ENCODE results near the gene ASB18. TPM values are rescaled to one million over a fixed set of nuclear protein-coding genes. Genes with fewer than 3 reads are reported as not detected.

Gene ASB18
- total RNA-seq, 2 experiments from 2014 or later: not detected

DNA sequence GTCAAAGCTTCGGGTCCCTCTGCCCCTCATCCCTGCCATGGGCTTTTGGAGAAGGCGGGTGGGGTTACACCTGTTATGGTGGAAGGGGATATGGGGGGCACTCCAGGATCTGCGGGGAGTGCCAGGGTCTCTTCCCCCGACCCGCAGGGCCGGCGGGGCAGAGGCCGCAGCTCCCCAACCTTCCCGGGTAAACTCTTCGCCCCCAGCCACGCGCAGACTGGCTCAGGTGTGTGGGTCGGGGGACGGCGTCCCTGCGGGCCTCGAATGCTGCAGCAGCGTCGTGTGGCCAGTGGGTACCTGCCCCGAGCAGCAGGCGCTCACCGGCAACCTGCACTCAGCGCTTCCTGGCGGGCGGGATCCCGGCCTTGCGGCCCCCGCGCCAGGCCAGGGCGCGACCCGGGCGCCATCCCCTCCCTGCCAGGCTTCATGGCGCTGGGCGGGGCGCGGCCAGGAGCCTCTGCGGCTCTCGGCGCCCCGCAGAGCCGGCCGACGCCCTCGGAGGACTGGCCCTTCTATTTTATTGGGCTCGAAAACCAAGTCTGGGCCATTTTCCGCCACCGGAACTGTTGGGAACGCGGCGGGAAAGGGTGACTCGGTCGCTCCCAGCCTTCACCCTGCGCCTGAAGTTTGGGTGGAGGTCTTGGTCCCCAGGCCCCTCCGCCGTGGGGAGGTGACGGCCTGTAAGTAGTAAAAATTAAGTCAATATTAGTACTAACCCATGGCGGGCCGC lies 100.6 kb downstream of the ASB18 start:
- DNase-seq (no peak), ATAC-seq (no peak)
- CTCF ChIA-PET: interaction anchor here (2.4 kb wide), 1 partner anchor 14 kb away, joined by 9 read pairs; no protein-coding TSS in a partner anchor
- H3K4me1 Mint-ChIP-seq: peaks cover 11% of the 10 kb centered on the region
- H3K36me3 Mint-ChIP-seq (ENCODE audit: low read depth): no peaks in the 10 kb centered on the region
- H3K27ac Mint-ChIP-seq: no peak overlapping the region
- no peaks in the 10 kb centered on the region for H3K9me3 Mint-ChIP-seq (ENCODE audit: low read depth)
- intact Hi-C loops (cut with DNase I, micrococcal nuclease): loop anchor here in 1 of 2 experiments (2.0 to 10.0 kb wide), 2 partner anchors 17 to 489 kb away; no protein-coding TSS in a partner anchor
- no peak overlapping the region for H3K4me3 Mint-ChIP-seq
- POLR2A ChIA-PET: no interaction called here
- H3K27me3 Mint-ChIP-seq: peaks cover 41% of the 10 kb centered on the region

DNA sequence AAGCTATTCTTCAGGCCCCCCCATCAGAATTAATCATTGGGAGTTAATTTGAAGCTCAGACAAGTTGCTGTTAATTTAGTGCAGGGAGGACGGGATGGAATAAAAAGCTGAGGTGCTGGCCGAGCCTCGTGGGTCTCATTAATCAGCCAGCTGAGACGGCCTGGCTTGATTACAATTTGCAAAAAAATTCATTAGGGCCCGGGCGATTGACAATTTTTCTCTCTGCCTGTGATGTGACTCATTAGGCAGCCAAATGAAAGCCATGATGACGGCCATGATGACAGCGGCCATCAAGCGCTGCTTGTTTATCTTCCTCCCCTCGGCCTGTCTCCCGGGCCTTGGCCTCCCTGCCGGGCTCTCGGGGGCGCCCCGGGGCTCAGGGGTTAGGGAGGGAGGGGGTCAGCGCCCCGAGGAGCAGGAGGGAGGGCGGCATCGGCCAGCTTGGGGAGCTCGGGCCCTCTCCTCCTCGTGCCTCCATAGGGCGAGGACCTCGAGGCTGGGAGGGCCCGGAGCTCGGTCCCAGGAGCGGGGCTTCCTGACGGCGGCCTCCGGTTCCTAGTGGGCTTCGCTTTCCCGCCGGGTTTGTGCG lies 101.2 kb downstream of the ASB18 start:
- intact Hi-C loops (cut with DNase I, micrococcal nuclease): loop anchor here in 1 of 2 experiments (10.0 kb wide), 1 partner anchor 488 kb away; no protein-coding TSS in a partner anchor
- H3K9me3 Mint-ChIP-seq (ENCODE audit: low read depth): no peaks in the 10 kb centered on the region
- no peak overlapping the region for H3K4me3 Mint-ChIP-seq
- ATAC-seq (no peak), DNase-seq (no peak)
- no peaks in the 10 kb centered on the region for H3K36me3 Mint-ChIP-seq (ENCODE audit: low read depth)
- H3K27ac Mint-ChIP-seq: no peak overlapping the region
- peaks cover 11% of the 10 kb centered on the region for H3K4me1 Mint-ChIP-seq
- POLR2A ChIA-PET: no interaction called here
- H3K27me3 Mint-ChIP-seq: peaks cover 45% of the 10 kb centered on the region
- CTCF ChIA-PET: interaction anchor here (0.6 to 2.4 kb wide), 5 partner anchors 9 to 384 kb away, joined by 3 to 9 read pairs (median 3); no protein-coding TSS in a partner anchor

DNA sequence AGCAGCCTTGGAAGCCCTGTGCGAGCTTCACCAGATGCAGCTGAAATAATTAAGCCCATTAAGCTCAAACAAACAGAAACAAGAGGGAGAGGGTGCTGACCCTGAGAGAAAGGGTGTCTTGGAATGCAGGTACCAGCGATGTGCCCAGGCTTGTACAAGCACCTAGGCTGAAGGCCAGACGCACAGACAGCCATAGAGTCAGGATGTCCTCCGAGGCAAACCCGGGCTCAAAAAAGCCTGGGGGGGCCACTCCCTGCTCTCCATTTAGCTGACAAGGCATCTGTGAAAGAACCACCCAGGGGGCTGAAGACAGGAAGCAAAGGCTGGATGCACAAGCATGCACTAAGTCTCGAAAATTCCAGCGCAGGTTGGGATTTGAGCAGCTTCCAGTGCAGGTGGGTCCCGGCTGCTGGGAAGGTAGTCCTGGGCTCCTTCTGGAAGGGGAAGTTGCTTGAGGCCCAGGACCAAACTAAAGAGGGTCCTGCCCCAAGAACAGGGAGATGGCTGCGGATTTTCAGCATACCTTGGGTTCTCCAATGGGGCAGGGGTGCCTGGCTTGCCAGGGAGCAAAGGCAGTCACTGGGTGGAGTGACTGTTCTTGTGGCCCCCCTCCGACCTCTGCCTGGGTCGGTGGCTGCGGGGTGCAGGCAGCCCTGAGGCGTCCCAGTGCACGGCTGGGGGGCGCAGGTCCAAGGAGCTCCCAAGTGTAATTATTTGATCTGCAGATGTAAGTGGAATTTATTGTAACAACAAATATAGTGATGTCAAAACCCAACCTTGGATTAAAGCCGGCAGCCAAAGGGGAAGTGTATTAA lies 102.0 kb downstream of the ASB18 start:
- no peak overlapping the region for H3K27ac Mint-ChIP-seq
- intact Hi-C loops (cut with DNase I, micrococcal nuclease): loop anchor here in 1 of 2 experiments (10.0 kb wide), 1 partner anchor 487 kb away; no protein-coding TSS in a partner anchor
- H3K36me3 Mint-ChIP-seq (ENCODE audit: low read depth): no peaks in the 10 kb centered on the region
- ATAC-seq (no peak), DNase-seq (no peak)
- ChIA-PET CTCF (interaction anchor here (0.5 to 2.4 kb wide), 6 partner anchors 10 to 383 kb away, joined by 3 to 9 read pairs (median 3); no protein-coding TSS in a partner anchor), POLR2A (no interaction called here)
- H3K4me3 Mint-ChIP-seq: no peak overlapping the region
- H3K27me3 Mint-ChIP-seq: peaks cover 52% of the 10 kb centered on the region
- no peaks in the 10 kb centered on the region for H3K9me3 Mint-ChIP-seq (ENCODE audit: low read depth)
- H3K4me1 Mint-ChIP-seq: peaks cover 11% of the 10 kb centered on the region

DNA sequence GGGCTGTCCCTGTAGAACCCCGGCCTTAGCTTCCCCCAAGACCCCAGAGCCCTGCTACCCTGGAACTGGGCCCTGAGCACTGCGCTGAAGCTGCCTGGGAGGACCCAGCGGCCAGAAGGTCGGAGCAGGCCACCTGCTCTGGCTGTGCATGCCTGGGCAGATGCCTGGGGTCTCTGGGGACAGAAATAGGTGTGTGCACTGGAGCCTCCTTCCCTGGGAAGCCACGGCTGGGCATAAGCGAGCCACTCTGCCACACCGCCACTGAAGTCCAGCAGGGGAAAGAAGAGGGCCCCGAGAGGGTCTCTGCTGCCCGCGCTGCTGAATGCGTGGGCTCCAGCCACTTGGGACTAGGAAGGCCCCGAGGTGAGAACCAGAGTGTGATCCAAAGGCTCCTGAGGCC lies 102.7 kb downstream of the ASB18 start:
- no peak overlapping the region for H3K27ac Mint-ChIP-seq
- POLR2A ChIA-PET: no interaction called here
- H3K27me3 Mint-ChIP-seq: peaks cover 50% of the 10 kb centered on the region

DNA sequence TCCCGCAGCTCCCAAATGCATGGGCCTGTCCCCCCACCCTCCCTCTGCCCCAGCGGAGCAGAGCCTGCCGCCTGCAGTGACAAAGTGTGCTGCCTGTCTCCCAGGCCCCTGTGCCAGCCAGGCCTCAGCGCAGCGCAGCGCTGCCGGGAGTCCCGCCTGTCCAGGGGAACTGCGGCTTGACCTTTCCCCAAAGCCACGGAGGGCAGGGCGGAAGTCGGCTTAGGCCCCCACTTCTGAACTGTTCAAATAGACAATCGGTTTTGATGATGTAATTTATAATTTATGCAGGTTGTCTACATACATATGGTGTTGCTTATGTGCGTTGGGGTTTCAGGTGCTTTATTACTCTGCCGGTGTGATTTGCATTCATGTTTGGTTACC lies 103.1 kb downstream of the ASB18 start:
- no peak overlapping the region for H3K4me3 Mint-ChIP-seq
- H3K4me1 Mint-ChIP-seq: peaks cover 3% of the 10 kb centered on the region
- peaks cover 47% of the 10 kb centered on the region for H3K27me3 Mint-ChIP-seq
- ChIA-PET POLR2A (no interaction called here), CTCF (interaction anchor here (2.4 kb wide), 1 partner anchor 16 kb away, joined by 9 read pairs; no protein-coding TSS in a partner anchor)
- H3K36me3 Mint-ChIP-seq (ENCODE audit: low read depth): no peaks in the 10 kb centered on the region
- H3K27ac Mint-ChIP-seq: no peak overlapping the region
- no peaks in the 10 kb centered on the region for H3K9me3 Mint-ChIP-seq (ENCODE audit: low read depth)
- DNase-seq (no peak), ATAC-seq (no peak)
- intact Hi-C loops (cut with DNase I, micrococcal nuclease): loop anchor here in 1 of 2 experiments (10.0 kb wide), 1 partner anchor 486 kb away; no protein-coding TSS in a partner anchor

More for the DNA sequence above, 102.7 kb downstream of the ASB18 start:
- no peak for ATAC-seq
- Mint-ChIP-seq H3K9me3 (ENCODE audit: low read depth) (no peaks in the 10 kb centered on the region), H3K36me3 (ENCODE audit: low read depth) (no peaks in the 10 kb centered on the region), H3K4me3 (no peak overlapping the region), H3K4me1 (peaks cover 7% of the 10 kb centered on the region)
- CTCF ChIA-PET: interaction anchor here (0.5 to 2.4 kb wide), 3 partner anchors 16 to 61 kb away, joined by 3 to 9 read pairs (median 4); no protein-coding TSS in a partner anchor
- intact Hi-C loops (cut with DNase I, micrococcal nuclease): loop anchor here in 1 of 2 experiments (10.0 kb wide), 1 partner anchor 487 kb away; no protein-coding TSS in a partner anchor
- no peak for DNase-seq

DNA sequence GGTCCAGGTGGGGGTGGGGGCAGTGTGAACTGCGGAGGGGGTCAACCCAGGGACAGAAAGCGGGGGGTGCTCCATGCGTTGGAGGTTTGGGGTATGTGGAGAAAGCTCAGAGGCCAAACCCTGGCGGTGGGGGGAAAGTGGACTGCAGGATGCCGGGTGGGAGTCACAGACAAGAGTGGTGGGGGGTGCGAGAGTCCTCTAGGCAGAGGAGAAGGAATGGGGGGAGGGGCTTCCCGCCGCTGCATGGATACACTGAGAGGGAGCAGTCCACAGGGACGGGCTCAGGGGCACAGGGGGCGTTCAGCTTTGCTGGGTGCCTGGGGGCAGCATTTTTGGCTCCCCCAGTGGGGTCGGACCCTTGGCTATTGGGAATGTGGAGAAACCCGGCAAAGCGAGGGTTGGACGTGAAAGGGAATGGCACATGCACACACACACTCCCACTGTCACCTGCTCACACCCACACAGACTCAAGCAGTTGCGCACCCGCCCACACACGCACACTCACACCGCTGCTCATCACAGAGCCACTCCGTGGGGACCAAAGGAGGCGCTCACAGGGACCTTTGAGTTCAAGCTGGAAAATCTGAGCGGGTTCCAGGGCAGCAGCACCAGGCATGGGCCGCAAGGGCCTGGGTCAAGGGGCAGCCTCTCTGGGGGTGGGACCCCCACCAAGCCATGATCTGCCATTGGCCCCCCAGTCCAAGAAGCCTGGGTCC lies 103.7 kb downstream of the ASB18 start:
- H3K36me3 Mint-ChIP-seq (ENCODE audit: low read depth): no peaks in the 10 kb centered on the region
- ATAC-seq (no peak), DNase-seq (no peak)
- ChIA-PET CTCF (no interaction called here), POLR2A (no interaction called here)
- no peak overlapping the region for H3K27ac Mint-ChIP-seq
- no peaks in the 10 kb centered on the region for H3K9me3 Mint-ChIP-seq (ENCODE audit: low read depth)
- H3K27me3 Mint-ChIP-seq: peaks cover 43% of the 10 kb centered on the region
- H3K4me3 Mint-ChIP-seq: no peak overlapping the region
- intact Hi-C loops (cut with DNase I, micrococcal nuclease): loop anchor here in 1 of 2 experiments (10.0 kb wide), 1 partner anchor 486 kb away; no protein-coding TSS in a partner anchor
- peaks cover 3% of the 10 kb centered on the region for H3K4me1 Mint-ChIP-seq

DNA sequence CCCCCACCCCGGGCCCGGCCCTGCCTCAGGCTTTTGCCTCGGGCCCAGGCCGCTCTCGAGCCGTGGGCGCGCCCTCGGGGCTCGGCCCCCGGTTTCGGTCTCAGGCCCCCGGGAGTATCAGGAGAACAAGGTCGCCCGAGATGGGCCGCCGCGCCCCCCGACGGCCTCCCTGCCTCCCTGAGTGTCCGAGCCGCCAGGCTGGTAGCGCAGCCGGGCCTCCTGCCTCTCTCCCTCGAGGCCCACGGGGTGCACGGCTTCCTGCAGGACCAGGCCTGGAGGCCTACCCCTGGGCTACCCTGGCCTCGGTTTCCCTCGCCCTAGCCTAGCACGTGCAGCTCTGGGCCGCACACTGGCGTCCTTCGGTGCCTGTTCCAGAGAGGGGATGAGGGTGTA lies 104.4 kb downstream of the ASB18 start:
- ATAC-seq (no peak), DNase-seq (no peak)
- POLR2A ChIA-PET: no interaction called here
- H3K36me3 Mint-ChIP-seq (ENCODE audit: low read depth): no peaks in the 10 kb centered on the region
- CTCF ChIA-PET: no interaction called here
- no peaks in the 10 kb centered on the region for H3K9me3 Mint-ChIP-seq (ENCODE audit: low read depth)
- no peak overlapping the region for H3K4me3 Mint-ChIP-seq
- intact Hi-C loops (cut with DNase I, micrococcal nuclease): loop anchor here in 1 of 2 experiments (10.0 kb wide), 1 partner anchor 485 kb away; no protein-coding TSS in a partner anchor
- H3K27ac Mint-ChIP-seq: no peak overlapping the region
- H3K27me3 Mint-ChIP-seq: peaks cover 38% of the 10 kb centered on the region
- peaks cover 2% of the 10 kb centered on the region for H3K4me1 Mint-ChIP-seq

DNA sequence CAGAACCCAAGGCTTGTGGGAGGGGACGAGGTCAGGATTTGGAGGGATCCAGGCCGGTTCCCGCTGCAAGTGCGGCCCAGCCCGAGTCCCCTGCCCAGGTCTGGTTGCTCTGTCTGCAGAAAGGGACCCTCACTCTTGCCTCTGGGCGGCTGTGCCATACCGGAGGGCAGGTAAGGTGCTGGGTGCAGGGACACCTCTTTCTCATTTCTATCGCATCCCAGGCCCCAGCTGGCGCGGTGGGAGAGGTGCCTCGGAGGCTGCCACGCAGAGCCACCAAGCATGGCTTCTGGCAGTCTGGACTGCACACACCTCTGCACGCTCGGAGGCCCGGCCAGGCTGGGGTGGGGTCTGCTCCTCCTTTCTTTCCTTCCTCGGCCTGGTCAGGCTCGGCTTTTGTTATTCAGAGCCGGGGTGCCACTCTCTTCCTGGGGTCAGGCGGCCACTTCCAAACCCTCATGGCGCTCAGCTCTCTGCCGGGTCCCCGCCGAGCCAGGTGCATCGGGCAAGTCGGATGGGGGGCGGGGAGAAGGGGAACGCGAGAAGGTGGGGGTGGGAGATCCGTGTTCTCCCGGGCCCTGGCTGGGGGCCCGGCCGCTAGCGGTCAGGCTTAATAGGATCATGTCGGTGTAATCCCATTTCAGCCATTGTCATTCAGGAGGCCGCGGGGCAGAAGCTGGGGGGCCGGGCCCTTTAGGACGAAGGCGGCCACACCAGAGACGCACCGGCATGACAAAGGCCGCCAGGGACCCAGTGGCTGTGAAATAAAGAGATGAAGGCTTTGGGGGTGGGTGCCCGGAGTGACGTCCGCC lies 105.0 kb downstream of the ASB18 start:
- H3K36me3 Mint-ChIP-seq (ENCODE audit: low read depth): no peaks in the 10 kb centered on the region
- DNase-seq: no peak

DNA sequence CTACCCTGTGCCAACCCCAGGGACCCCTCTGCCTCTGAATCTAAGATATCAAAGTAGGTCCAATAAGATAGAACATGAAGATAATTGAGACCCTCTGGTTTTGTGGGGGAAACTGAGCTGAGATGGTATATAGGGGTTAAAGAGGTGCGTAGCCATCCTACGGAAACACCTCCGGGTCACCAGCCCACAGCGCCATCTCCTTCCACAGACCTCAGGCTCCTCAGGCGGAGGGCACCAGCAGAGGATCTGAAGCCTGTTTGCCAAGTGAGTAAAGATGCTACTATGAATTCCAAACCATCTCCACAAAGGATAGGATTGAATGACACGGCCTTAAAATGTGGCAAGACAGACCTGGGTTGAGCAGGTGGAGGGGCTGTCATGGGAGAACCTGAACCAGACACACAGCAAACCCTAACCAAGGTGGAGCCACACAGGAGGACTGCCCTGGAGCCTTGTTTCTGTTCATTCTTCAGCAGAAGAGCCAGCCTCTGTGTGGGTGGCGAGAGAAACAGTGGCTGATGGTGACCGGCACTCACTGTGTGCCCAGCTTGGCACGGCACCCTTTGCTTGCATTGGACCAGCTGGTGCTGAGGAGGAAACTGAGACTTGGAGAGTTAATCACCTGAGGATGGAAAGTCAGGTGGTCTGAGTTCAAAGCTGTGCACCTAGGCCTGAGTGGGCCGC lies 106.2 kb downstream of the ASB18 start:
- ChIA-PET POLR2A (no interaction called here), CTCF (no interaction called here)
- peaks cover 4% of the 10 kb centered on the region for H3K9me3 Mint-ChIP-seq (ENCODE audit: low read depth)
- H3K27me3 Mint-ChIP-seq: peaks cover 43% of the 10 kb centered on the region
- H3K4me3 Mint-ChIP-seq: no peak overlapping the region
- DNase-seq (no peak), ATAC-seq (no peak)
- intact Hi-C loops (cut with DNase I, micrococcal nuclease): no loop called here
- H3K27ac Mint-ChIP-seq: no peak overlapping the region
- no peaks in the 10 kb centered on the region for H3K4me1 Mint-ChIP-seq
- no peaks in the 10 kb centered on the region for H3K36me3 Mint-ChIP-seq (ENCODE audit: low read depth)

More for the DNA sequence above, 105.0 kb downstream of the ASB18 start:
- POLR2A ChIA-PET: no interaction called here
- intact Hi-C loops (cut with DNase I, micrococcal nuclease): no loop called here
- H3K27ac Mint-ChIP-seq: no peak overlapping the region
- peaks cover 3% of the 10 kb centered on the region for H3K9me3 Mint-ChIP-seq (ENCODE audit: low read depth)
- H3K4me1 Mint-ChIP-seq: no peaks in the 10 kb centered on the region
- CTCF ChIA-PET: no interaction called here
- no peak overlapping the region for H3K4me3 Mint-ChIP-seq
- H3K27me3 Mint-ChIP-seq: peaks cover 41% of the 10 kb centered on the region
- ATAC-seq: no peak

DNA sequence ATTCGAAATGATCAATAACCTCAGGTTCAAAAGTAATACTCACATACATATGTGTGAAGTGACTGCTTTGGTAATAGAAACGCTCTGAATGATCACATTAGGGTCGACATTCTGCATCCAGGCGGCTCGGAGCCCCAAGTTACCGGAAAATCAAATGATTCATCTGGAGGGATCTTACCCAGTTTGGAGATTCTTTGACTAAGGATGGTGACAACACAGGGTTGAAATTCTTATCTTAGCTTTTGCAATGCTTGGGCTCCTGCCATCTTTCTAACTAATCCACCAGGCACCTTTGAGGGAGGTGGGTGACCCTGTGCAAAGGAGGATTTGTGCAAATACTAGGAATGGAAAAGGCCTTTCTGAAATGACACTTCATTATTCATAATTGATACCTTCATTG lies 106.8 kb downstream of the ASB18 start:
- ATAC-seq (no peak), DNase-seq (no peak)
- H3K27me3 Mint-ChIP-seq: peaks cover 38% of the 10 kb centered on the region
- ChIA-PET CTCF (no interaction called here), POLR2A (no interaction called here)
- intact Hi-C loops (cut with DNase I, micrococcal nuclease): no loop called here
- H3K4me3 Mint-ChIP-seq: no peak overlapping the region
- no peaks in the 10 kb centered on the region for H3K4me1 Mint-ChIP-seq
- peaks cover 4% of the 10 kb centered on the region for H3K9me3 Mint-ChIP-seq (ENCODE audit: low read depth)
- no peak overlapping the region for H3K27ac Mint-ChIP-seq
- no peaks in the 10 kb centered on the region for H3K36me3 Mint-ChIP-seq (ENCODE audit: low read depth)
